Measurements from ENCODE around the gene KIRREL1. TPM values are rescaled to one million over a fixed set of nuclear protein-coding genes. Genes with fewer than 3 reads are reported as not detected.

KIRREL1 gene
- total RNA-seq, 1 donor: 96.9 TPM

DNA sequence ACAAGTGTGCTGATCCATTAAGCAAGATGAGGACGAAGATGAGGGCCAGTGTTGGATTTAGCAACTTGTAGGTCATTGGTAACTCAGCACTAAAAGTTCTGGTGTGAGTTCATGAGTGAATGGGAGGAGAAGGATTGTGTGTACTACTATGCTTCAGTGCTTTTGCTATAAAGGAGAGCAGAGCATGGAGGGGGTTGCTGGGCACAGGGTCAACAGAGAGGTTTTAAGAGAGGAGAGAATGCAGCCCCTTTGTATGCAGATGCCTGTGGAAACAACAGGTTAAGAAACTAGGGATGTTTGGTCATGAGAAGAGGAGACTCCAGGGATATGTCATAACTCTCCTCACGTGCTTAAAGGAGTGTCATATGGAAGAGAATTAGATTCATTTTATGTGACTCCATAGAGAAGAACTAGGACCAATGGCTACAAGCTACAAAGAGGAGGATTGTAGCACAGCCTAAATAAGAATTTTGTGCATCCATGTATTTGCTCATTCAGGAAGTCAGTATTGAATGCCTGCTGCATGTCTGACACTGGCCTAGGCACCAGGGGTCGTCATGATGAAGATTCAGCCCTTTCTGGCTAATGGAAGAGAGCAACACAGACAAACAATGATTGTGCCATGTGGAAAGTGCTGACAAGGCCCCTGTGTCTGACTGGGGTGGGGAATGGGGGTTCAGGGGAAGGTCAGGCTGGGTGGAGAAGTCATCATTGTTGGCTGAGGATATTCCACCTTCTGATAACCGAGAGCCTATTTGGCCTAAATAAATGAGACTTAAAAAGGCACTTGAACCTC lies 53.5 kb downstream of the KIRREL1 start:
- TF ChIP-seq, protein P1, sequence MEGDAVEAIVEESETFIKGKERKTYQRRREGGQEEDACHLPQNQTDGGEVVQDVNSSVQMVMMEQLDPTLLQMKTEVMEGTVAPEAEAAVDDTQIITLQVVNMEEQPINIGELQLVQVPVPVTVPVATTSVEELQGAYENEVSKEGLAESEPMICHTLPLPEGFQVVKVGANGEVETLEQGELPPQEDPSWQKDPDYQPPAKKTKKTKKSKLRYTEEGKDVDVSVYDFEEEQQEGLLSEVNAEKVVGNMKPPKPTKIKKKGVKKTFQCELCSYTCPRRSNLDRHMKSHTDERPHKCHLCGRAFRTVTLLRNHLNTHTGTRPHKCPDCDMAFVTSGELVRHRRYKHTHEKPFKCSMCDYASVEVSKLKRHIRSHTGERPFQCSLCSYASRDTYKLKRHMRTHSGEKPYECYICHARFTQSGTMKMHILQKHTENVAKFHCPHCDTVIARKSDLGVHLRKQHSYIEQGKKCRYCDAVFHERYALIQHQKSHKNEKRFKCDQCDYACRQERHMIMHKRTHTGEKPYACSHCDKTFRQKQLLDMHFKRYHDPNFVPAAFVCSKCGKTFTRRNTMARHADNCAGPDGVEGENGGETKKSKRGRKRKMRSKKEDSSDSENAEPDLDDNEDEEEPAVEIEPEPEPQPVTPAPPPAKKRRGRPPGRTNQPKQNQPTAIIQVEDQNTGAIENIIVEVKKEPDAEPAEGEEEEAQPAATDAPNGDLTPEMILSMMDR (IDR thresholded peaks at IDR 0.05; ENCODE audit: insufficient read depth, low read length): no peak
- no peak for DNase-seq (ENCODE audit: low read depth)
- no peak overlapping the region for H3K4me3 ChIP-seq (ENCODE audit: low read depth, low read length)

DNA sequence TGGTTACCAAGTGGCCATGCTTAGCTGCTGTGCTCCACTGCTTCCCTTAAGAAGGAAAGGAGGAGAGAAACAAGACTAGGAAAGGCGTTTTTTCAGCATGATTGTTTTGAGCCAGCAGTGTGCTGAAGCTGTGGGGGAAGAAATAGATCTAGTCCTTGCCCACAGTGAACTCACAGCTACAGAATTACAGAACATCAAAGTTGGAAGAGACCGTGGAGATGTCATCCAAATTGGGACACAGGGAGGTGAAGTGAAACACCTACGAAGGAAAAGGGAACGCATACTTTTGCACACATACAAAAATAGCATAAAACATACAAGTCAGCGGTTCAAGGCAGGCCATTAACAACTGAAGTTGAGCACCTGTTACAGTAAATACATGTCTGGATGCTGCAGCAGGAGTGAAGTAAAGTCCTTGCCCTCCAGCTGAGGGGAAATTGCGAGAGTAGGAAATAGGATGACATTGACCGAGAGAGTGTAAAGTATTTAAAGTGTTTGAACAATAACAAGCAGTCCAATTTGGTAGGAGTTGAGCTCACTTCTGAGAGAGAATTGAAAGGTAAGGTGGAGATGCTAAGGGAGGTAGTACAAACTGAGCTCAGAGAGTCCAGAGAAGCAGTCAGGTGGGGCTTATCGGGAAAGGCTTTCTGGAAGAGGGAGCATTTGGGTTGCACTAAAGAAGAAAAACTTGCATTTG lies 55.1 kb downstream of the KIRREL1 start:
- TF ChIP-seq, protein P1 (IDR thresholded peaks at IDR 0.05; ENCODE audit: insufficient read depth, low read length): no peak
- H3K4me3 ChIP-seq (ENCODE audit: low read depth, low read length): no peak overlapping the region
- no peak for DNase-seq (ENCODE audit: low read depth)

GRCh38 chr1:158049853-158050252 lies 56.4 kb downstream of the KIRREL1 start:
- no peak overlapping the region for H3K4me3 ChIP-seq (ENCODE audit: low read depth, low read length)
- DNase-seq (ENCODE audit: low read depth): peak; percentile 83
- TF ChIP-seq, protein P1 (IDR thresholded peaks at IDR 0.05; ENCODE audit: insufficient read depth, low read length): no peak

GRCh38 chr1:158053276-158053675 lies 59.8 kb downstream of the KIRREL1 start:
- DNase-seq (ENCODE audit: low read depth): no peak
- H3K4me3 ChIP-seq (ENCODE audit: low read depth, low read length): no peak overlapping the region
- TF ChIP-seq, protein P1 (IDR thresholded peaks at IDR 0.05; ENCODE audit: insufficient read depth, low read length): no peak

- DNase-seq (ENCODE audit: low read depth): no peak
- H3K4me3 ChIP-seq (ENCODE audit: low read depth, low read length): no peak overlapping the region
- TF ChIP-seq, protein P1 (IDR thresholded peaks at IDR 0.05; ENCODE audit: insufficient read depth, low read length): no peak
These were observed 61.3 kb downstream of the KIRREL1 start for GRCh38 chr1:158054721-158055120.

GRCh38 chr1:158055854-158056253 lies 62.4 kb downstream of the KIRREL1 start:
- H3K4me3 ChIP-seq (ENCODE audit: low read depth, low read length): no peak overlapping the region
- no peak for DNase-seq (ENCODE audit: low read depth)
- TF ChIP-seq, protein P1 (IDR thresholded peaks at IDR 0.05; ENCODE audit: insufficient read depth, low read length): no peak
